ENCODE measurements around the gene DIPK1B. TPM values are rescaled to one million over a fixed set of nuclear protein-coding genes. Genes with fewer than 3 reads are reported as not detected.
"Not testable (repeated sequence)": the region's sequence is repeated elsewhere in the genome, so short reads cannot be mapped to it uniquely, and the experiment has no call there.

The DIPK1B gene
- total RNA-seq, 3 donors from 2014 or later = 4.8 to 8.2 (median 5.6) TPM

GRCh38 chr9:136763649-136764035, 51.3 kb downstream of the DIPK1B start:
- no peaks in the 10 kb centered on the region for H3K36me3 ChIP-seq
- H3K4me1 ChIP-seq = no peaks in the 10 kb centered on the region
- TF ChIP-seq POLR2AphosphoS5 (IDR thresholded peaks at IDR 0.05) (no peak), POLR2A (IDR thresholded peaks at IDR 0.05) (no peak), CTCF (IDR thresholded peaks at IDR 0.05) (no peak)
- intact Hi-C loops (cut with DNase I; ENCODE audit: low total_unique reads) = no loop called here
- H3K27ac ChIP-seq = no peak overlapping the region
- no peak overlapping the region for H3K4me3 ChIP-seq
- no peaks in the 10 kb centered on the region for H3K9me3 ChIP-seq
- no peak for DNase-seq (ENCODE audit: low spot score in 2 of 2)
- H3K27me3 ChIP-seq = peaks cover 0 to 34% of the 10 kb centered on the region in 2 donors

GRCh38 chr9:136764301-136764891, 52.0 kb downstream of the DIPK1B start, which contains the start of gene LCN15:
LCN15 (minus strand) TSS chr9:136764518; CDS start chr9:136764488, 30 bp downstream.
- TF ChIP-seq POLR2A (IDR thresholded peaks at IDR 0.05) = no peak
- no peak for TF ChIP-seq POLR2AphosphoS5 (IDR thresholded peaks at IDR 0.05)
- no peak for TF ChIP-seq CTCF (IDR thresholded peaks at IDR 0.05)

GRCh38 chr9:136765041-136765440, 52.7 kb downstream of the DIPK1B start:
- no peak overlapping the region for H3K4me3 ChIP-seq
- TF ChIP-seq CTCF (IDR thresholded peaks at IDR 0.05) (no peak), POLR2A (IDR thresholded peaks at IDR 0.05) (no peak), POLR2AphosphoS5 (IDR thresholded peaks at IDR 0.05) (no peak)
- H3K4me1 ChIP-seq = no peaks in the 10 kb centered on the region
- H3K27me3 ChIP-seq = peaks cover 0 to 34% of the 10 kb centered on the region in 2 donors
- H3K9me3 ChIP-seq = no peaks in the 10 kb centered on the region
- H3K36me3 ChIP-seq = no peaks in the 10 kb centered on the region
- intact Hi-C loops (cut with DNase I; ENCODE audit: low total_unique reads) = no loop called here
- DNase-seq (ENCODE audit: low spot score in 2 of 2) = no peak
- no peak overlapping the region for H3K27ac ChIP-seq

More at GRCh38 chr9:136764301-136764891, 52.0 kb downstream of the DIPK1B start, which contains the start of gene LCN15:
- Histone ChIP-seq H3K4me3 (no peak within 1 kb of the TSS), H3K4me1 (no peaks in the 10 kb centered on the region), H3K27me3 (peaks cover 0 to 34% of the 10 kb centered on the region in 2 donors), H3K36me3 (no peaks in the 10 kb centered on the region), H3K9me3 (no peaks in the 10 kb centered on the region), H3K27ac (no peak within 1 kb of the TSS)
- no peak for DNase-seq (ENCODE audit: low spot score in 2 of 2)
- intact Hi-C loops (cut with DNase I; ENCODE audit: low total_unique reads) = no loop called here

- H3K27me3 ChIP-seq = peaks cover 0 to 29% of the 10 kb centered on the region in 2 donors
- H3K27ac ChIP-seq; H3K36me3 ChIP-seq; H3K4me3 ChIP-seq; DNase-seq (ENCODE audit: low spot score in 2 of 2); H3K4me1 ChIP-seq; H3K9me3 ChIP-seq; intact Hi-C loops (cut with DNase I; ENCODE audit: low total_unique reads): not testable (repeated sequence)
Observed at GRCh38 chr9:136765745-136766409, 53.5 kb downstream of the DIPK1B start.

GRCh38 chr9:136766410-136767120, 54.2 kb downstream of the DIPK1B start:
- DNase-seq (ENCODE audit: low spot score in 2 of 2) = not testable (repeated sequence)
- H3K27me3 ChIP-seq = peaks cover 0 to 29% of the 10 kb centered on the region in 2 donors

GRCh38 chr9:136769710-136770191, 57.4 kb downstream of the DIPK1B start:
- peaks cover 0 to 17% of the 10 kb centered on the region in 2 donors for H3K27me3 ChIP-seq
- H3K9me3 ChIP-seq = peaks cover 7 to 13% of the 10 kb centered on the region in 2 donors
- no peak for DNase-seq (ENCODE audit: low spot score in 2 of 2)
- H3K27ac ChIP-seq = no peak overlapping the region
- H3K36me3 ChIP-seq = no peaks in the 10 kb centered on the region
- no peaks in the 10 kb centered on the region for H3K4me1 ChIP-seq
- intact Hi-C loops (cut with DNase I; ENCODE audit: low total_unique reads) = no loop called here
- no peak for TF ChIP-seq POLR2AphosphoS5 (IDR thresholded peaks at IDR 0.05)
- TF ChIP-seq CTCF (IDR thresholded peaks at IDR 0.05) = peak in 1 of 3 donors; percentile 24
- no peak for TF ChIP-seq POLR2A (IDR thresholded peaks at IDR 0.05)
- H3K4me3 ChIP-seq = no peak overlapping the region

More at GRCh38 chr9:136766410-136767120, 54.2 kb downstream of the DIPK1B start:
- H3K4me3 ChIP-seq; H3K27ac ChIP-seq; H3K4me1 ChIP-seq; H3K9me3 ChIP-seq; intact Hi-C loops (cut with DNase I; ENCODE audit: low total_unique reads); H3K36me3 ChIP-seq: not testable (repeated sequence)
